ENCODE data around the gene CLIC3.

Gene CLIC3

GRCh38 chr9:136960212-136960937 is 36.0 kb downstream of the CLIC3 start:
- H3K27ac ChIP-seq (ENCODE audit: low read length), result no peak overlapping the region

GRCh38 chr9:136958898-136959850 is 37.2 kb downstream of the CLIC3 start:
- Histone ChIP-seq H3K27ac (ENCODE audit: low read length) (no peak overlapping the region), H3K9me2 (replicated peaks; ENCODE audit: insufficient read depth, low read length) (no peaks in the 10 kb centered on the region), H3K4me2 (ENCODE audit: low read depth, low read length) (no peak overlapping the region), H3K9ac (ENCODE audit: low read length) (no peak overlapping the region), H3K4me1 (ENCODE audit: low read length) (no peaks in the 10 kb centered on the region), H3K36me3 (replicated peaks; ENCODE audit: insufficient read depth, low read length) (no peaks in the 10 kb centered on the region), H4K20me1 (ENCODE audit: insufficient read depth, low read length) (no peaks in the 10 kb centered on the region), H3K4me3 (ENCODE audit: low read length) (no peak overlapping the region), H3K27me3 (replicated peaks; ENCODE audit: insufficient read depth, low read length) (peaks cover 84% of the 10 kb centered on the region), H3K9me3 (replicated peaks; ENCODE audit: insufficient read depth, low read length) (no peaks in the 10 kb centered on the region), H3F3A (ENCODE audit: insufficient read depth, low read length) (no peaks in the 10 kb centered on the region), H3K79me2 (ENCODE audit: low read length) (no peaks in the 10 kb centered on the region), H2AFZ (ENCODE audit: low read length) (no peak overlapping the region)
- no peak for DNase-seq
- TF ChIP-seq, protein P1, sequence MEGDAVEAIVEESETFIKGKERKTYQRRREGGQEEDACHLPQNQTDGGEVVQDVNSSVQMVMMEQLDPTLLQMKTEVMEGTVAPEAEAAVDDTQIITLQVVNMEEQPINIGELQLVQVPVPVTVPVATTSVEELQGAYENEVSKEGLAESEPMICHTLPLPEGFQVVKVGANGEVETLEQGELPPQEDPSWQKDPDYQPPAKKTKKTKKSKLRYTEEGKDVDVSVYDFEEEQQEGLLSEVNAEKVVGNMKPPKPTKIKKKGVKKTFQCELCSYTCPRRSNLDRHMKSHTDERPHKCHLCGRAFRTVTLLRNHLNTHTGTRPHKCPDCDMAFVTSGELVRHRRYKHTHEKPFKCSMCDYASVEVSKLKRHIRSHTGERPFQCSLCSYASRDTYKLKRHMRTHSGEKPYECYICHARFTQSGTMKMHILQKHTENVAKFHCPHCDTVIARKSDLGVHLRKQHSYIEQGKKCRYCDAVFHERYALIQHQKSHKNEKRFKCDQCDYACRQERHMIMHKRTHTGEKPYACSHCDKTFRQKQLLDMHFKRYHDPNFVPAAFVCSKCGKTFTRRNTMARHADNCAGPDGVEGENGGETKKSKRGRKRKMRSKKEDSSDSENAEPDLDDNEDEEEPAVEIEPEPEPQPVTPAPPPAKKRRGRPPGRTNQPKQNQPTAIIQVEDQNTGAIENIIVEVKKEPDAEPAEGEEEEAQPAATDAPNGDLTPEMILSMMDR (IDR thresholded peaks at IDR 0.05; ENCODE audit: low read length), result no peak
- no peak for TF ChIP-seq EZH2 (optimal IDR thresholded peaks at IDR 0.05; ENCODE audit: low read depth, low read length)
- TF ChIP-seq EZH2phosphoT487 (IDR thresholded peaks at IDR 0.05; ENCODE audit: low read length), result no peak

More at GRCh38 chr9:136960212-136960937, 36.0 kb downstream of the CLIC3 start:
- Histone ChIP-seq H3K4me1 (ENCODE audit: low read length) (no peaks in the 10 kb centered on the region), H3K9me2 (replicated peaks; ENCODE audit: insufficient read depth, low read length) (no peaks in the 10 kb centered on the region), H3K9me3 (replicated peaks; ENCODE audit: insufficient read depth, low read length) (no peaks in the 10 kb centered on the region), H3K4me3 (ENCODE audit: low read length) (no peak overlapping the region), H3K79me2 (ENCODE audit: low read length) (no peaks in the 10 kb centered on the region), H3K4me2 (ENCODE audit: low read depth, low read length) (no peak overlapping the region), H3K36me3 (replicated peaks; ENCODE audit: insufficient read depth, low read length) (no peaks in the 10 kb centered on the region), H3K9ac (ENCODE audit: low read length) (no peak overlapping the region), H4K20me1 (ENCODE audit: insufficient read depth, low read length) (no peaks in the 10 kb centered on the region), H3F3A (ENCODE audit: insufficient read depth, low read length) (no peaks in the 10 kb centered on the region), H3K27me3 (replicated peaks; ENCODE audit: insufficient read depth, low read length) (peaks cover 82% of the 10 kb centered on the region), H2AFZ (ENCODE audit: low read length) (no peak overlapping the region)
- TF ChIP-seq, protein P1 (IDR thresholded peaks at IDR 0.05; ENCODE audit: low read length), result no peak
- no peak for TF ChIP-seq EZH2 (optimal IDR thresholded peaks at IDR 0.05; ENCODE audit: low read depth, low read length)
- TF ChIP-seq EZH2phosphoT487 (IDR thresholded peaks at IDR 0.05; ENCODE audit: low read length), result no peak
- DNase-seq, result no peak

DNA sequence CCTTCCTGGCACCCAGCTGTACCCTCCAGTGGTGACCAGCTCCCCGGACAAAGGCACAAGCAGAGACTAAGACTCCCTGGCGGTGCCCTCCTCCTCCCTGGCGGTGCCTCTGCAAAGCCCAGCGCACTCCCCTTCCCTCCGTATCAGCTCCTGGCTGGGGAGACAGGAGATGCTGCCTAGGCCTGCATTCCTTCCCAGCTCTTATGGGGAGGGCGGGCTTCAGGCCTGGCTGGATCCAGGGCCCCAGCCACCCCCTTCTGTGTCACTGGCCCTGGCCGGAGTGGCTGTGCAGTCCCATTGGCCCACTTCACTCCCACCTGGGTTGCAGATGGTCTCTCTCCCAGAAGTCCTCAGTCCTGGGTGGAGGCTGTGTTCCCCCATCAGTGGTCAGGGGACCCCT is 37.9 kb downstream of the CLIC3 start:
- no peak overlapping the region for H3K4me2 ChIP-seq (ENCODE audit: low read depth, low read length)
- H3K4me1 ChIP-seq (ENCODE audit: low read length), result no peaks in the 10 kb centered on the region
- H3F3A ChIP-seq (ENCODE audit: insufficient read depth, low read length), result no peaks in the 10 kb centered on the region
- no peak overlapping the region for H2AFZ ChIP-seq (ENCODE audit: low read length)
- H4K20me1 ChIP-seq (ENCODE audit: insufficient read depth, low read length), result no peaks in the 10 kb centered on the region
- no peaks in the 10 kb centered on the region for H3K9me2 ChIP-seq (replicated peaks; ENCODE audit: insufficient read depth, low read length)
- no peak overlapping the region for H3K27ac ChIP-seq (ENCODE audit: low read length)
- H3K79me2 ChIP-seq (ENCODE audit: low read length), result no peaks in the 10 kb centered on the region
- TF ChIP-seq EZH2 (optimal IDR thresholded peaks at IDR 0.05; ENCODE audit: low read depth, low read length) (no peak), EZH2phosphoT487 (IDR thresholded peaks at IDR 0.05; ENCODE audit: low read length) (no peak)
- TF ChIP-seq, protein P1 (IDR thresholded peaks at IDR 0.05; ENCODE audit: low read length), result no peak
- no peaks in the 10 kb centered on the region for H3K9me3 ChIP-seq (replicated peaks; ENCODE audit: insufficient read depth, low read length)
- no peaks in the 10 kb centered on the region for H3K36me3 ChIP-seq (replicated peaks; ENCODE audit: insufficient read depth, low read length)
- H3K27me3 ChIP-seq (replicated peaks; ENCODE audit: insufficient read depth, low read length), result peaks cover 88% of the 10 kb centered on the region
- DNase-seq, result no peak
- no peak overlapping the region for H3K4me3 ChIP-seq (ENCODE audit: low read length)
- no peak overlapping the region for H3K9ac ChIP-seq (ENCODE audit: low read length)
